ENCODE data around the gene HBA1.

The HBA1 gene

DNA sequence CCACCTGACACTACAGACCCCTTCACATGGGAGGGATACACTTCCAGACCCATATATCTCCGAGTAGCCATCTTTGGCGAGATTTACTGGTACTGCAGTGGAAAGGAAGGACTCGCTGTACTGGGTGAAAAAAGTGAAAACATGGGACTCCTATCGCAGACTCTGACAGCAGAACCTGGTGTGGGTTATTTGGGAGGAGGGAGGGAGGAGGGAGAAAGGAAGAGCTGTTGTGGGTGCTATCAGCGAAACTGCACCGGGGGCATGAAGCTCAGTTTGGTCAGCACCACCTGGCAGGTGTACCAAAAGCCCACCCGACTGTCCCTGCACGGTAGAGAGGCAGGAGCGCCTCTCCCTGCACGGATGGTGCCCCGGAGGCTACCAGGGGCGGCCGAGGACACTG lies 8.7 kb downstream of the HBA1 start:
- no peak for ATAC-seq
- TF ChIP-seq OSR1 (CRISPR knock-in tag; IDR thresholded peaks at IDR 0.05) (no peak), ZNF565 (CRISPR knock-in tag; conservative IDR thresholded peaks at IDR 0.05; ENCODE audit: low read depth) (no peak), CSDC2 (CRISPR knock-in tag; IDR thresholded peaks at IDR 0.05) (no peak), PPARA (CRISPR knock-in tag; IDR thresholded peaks at IDR 0.05; ENCODE audit: borderline replicate concordance) (no peak)
- TF ChIP-seq, protein P1, sequence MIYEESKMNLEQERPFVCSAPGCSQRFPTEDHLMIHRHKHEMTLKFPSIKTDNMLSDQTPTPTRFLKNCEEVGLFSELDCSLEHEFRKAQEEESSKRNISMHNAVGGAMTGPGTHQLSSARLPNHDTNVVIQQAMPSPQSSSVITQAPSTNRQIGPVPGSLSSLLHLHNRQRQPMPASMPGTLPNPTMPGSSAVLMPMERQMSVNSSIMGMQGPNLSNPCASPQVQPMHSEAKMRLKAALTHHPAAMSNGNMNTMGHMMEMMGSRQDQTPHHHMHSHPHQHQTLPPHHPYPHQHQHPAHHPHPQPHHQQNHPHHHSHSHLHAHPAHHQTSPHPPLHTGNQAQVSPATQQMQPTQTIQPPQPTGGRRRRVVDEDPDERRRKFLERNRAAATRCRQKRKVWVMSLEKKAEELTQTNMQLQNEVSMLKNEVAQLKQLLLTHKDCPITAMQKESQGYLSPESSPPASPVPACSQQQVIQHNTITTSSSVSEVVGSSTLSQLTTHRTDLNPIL (CRISPR knock-in tag; IDR thresholded peaks at IDR 0.05; ENCODE audit: low read depth) = no peak

DNA sequence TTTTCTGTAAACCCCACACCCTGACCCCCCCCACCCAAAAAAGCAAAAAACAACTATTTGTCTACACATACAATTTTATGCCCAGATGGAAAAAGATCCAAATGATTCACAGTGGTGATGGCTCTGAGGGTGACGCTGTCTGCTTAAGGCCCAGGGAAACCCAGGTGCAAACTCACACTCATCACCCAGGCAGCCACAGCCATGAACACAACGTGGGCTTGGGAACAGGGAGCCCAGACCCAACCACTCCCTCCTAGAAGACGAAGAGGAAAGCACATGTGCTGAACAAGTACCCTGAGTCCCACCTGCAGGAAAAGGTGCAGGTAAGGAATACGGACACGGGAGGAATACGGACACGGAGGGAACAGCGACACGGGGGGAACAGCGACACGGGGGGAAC lies 9.2 kb downstream of the HBA1 start:
- no peak for ATAC-seq
- no peak for TF ChIP-seq RARB (CRISPR knock-in tag; IDR thresholded peaks at IDR 0.05)
- TF ChIP-seq ZNF8 (CRISPR knock-in tag; IDR thresholded peaks at IDR 0.05) = no peak
- TF ChIP-seq CSDC2 (CRISPR knock-in tag; IDR thresholded peaks at IDR 0.05) = no peak
- TF ChIP-seq, protein P2, sequence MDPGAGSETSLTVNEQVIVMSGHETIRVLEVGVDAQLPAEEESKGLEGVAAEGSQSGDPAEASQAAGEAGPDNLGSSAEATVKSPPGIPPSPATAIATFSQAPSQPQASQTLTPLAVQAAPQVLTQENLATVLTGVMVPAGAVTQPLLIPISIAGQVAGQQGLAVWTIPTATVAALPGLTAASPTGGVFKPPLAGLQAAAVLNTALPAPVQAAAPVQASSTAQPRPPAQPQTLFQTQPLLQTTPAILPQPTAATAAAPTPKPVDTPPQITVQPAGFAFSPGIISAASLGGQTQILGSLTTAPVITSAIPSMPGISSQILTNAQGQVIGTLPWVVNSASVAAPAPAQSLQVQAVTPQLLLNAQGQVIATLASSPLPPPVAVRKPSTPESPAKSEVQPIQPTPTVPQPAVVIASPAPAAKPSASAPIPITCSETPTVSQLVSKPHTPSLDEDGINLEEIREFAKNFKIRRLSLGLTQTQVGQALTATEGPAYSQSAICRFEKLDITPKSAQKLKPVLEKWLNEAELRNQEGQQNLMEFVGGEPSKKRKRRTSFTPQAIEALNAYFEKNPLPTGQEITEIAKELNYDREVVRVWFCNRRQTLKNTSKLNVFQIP (CRISPR knock-in tag; IDR thresholded peaks at IDR 0.05; ENCODE audit: borderline replicate concordance, low read depth) = no peak
- no peak for TF ChIP-seq ARNTL (CRISPR knock-in tag; IDR thresholded peaks at IDR 0.05; ENCODE audit: borderline replicate concordance, low read depth)
- no peak for TF ChIP-seq ESRRG (CRISPR knock-in tag; IDR thresholded peaks at IDR 0.05)
- TF ChIP-seq, protein P1 (CRISPR knock-in tag; IDR thresholded peaks at IDR 0.05; ENCODE audit: low read depth) = no peak
- no peak for TF ChIP-seq SNAI2 (CRISPR knock-in tag; IDR thresholded peaks at IDR 0.05)
- no peak for TF ChIP-seq OSR1 (CRISPR knock-in tag; IDR thresholded peaks at IDR 0.05)
- TF ChIP-seq, protein P3, sequence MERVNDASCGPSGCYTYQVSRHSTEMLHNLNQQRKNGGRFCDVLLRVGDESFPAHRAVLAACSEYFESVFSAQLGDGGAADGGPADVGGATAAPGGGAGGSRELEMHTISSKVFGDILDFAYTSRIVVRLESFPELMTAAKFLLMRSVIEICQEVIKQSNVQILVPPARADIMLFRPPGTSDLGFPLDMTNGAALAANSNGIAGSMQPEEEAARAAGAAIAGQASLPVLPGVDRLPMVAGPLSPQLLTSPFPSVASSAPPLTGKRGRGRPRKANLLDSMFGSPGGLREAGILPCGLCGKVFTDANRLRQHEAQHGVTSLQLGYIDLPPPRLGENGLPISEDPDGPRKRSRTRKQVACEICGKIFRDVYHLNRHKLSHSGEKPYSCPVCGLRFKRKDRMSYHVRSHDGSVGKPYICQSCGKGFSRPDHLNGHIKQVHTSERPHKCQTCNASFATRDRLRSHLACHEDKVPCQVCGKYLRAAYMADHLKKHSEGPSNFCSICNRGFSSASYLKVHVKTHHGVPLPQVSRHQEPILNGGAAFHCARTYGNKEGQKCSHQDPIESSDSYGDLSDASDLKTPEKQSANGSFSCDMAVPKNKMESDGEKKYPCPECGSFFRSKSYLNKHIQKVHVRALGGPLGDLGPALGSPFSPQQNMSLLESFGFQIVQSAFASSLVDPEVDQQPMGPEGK (CRISPR knock-in tag; IDR thresholded peaks at IDR 0.05; ENCODE audit: borderline replicate concordance) = no peak
- TF ChIP-seq ZNF70 (CRISPR knock-in tag; IDR thresholded peaks at IDR 0.05) = no peak
- no peak for TF ChIP-seq PPARA (CRISPR knock-in tag; IDR thresholded peaks at IDR 0.05; ENCODE audit: borderline replicate concordance)
- no peak for TF ChIP-seq TOX (CRISPR knock-in tag; IDR thresholded peaks at IDR 0.05; ENCODE audit: borderline replicate concordance)
- TF ChIP-seq, protein P4, sequence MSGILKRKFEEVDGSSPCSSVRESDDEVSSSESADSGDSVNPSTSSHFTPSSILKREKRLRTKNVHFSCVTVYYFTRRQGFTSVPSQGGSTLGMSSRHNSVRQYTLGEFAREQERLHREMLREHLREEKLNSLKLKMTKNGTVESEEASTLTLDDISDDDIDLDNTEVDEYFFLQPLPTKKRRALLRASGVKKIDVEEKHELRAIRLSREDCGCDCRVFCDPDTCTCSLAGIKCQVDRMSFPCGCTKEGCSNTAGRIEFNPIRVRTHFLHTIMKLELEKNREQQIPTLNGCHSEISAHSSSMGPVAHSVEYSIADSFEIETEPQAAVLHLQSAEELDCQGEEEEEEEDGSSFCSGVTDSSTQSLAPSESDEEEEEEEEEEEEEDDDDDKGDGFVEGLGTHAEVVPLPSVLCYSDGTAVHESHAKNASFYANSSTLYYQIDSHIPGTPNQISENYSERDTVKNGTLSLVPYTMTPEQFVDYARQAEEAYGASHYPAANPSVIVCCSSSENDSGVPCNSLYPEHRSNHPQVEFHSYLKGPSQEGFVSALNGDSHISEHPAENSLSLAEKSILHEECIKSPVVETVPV (CRISPR knock-in tag; IDR thresholded peaks at IDR 0.05) = no peak
- no peak for TF ChIP-seq ZC3H10 (CRISPR knock-in tag; IDR thresholded peaks at IDR 0.05)
- no peak for TF ChIP-seq ZFP30 (CRISPR knock-in tag; IDR thresholded peaks at IDR 0.05)
- TF ChIP-seq ZFP3 (CRISPR knock-in tag; IDR thresholded peaks at IDR 0.05) = no peak
- TF ChIP-seq ISL1 (CRISPR knock-in tag; IDR thresholded peaks at IDR 0.05) = no peak
- TF ChIP-seq TCF4 (CRISPR knock-in tag; IDR thresholded peaks at IDR 0.05; ENCODE audit: borderline replicate concordance) = no peak
- TF ChIP-seq GLIS3 (CRISPR knock-in tag; IDR thresholded peaks at IDR 0.05) = no peak

DNA sequence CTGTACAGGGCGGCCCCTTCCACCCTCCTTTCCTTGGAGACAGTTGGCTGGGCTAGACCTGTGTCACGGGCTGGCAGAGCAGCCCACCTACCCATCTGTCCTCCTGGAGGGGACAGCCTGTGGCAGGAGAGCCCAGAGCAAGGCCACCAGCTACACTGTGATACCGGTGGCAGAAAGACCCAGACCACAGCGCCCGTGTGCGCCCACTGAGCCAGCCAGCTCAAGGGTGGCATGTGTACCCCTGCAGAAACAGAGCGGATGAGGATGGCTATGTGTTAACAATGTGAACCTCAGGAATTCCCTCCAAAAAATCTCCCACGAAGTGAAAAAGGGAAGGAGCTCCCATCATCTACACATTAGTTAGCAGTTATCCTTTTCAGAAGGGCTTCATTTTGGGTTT lies 10.8 kb downstream of the HBA1 start:
- no peak for TF ChIP-seq ZC3H10 (CRISPR knock-in tag; IDR thresholded peaks at IDR 0.05)
- TF ChIP-seq, protein P1 (CRISPR knock-in tag; IDR thresholded peaks at IDR 0.05; ENCODE audit: low read depth) = no peak
- TF ChIP-seq OSR1 (CRISPR knock-in tag; IDR thresholded peaks at IDR 0.05) = no peak
- TF ChIP-seq ZFP3 (CRISPR knock-in tag; IDR thresholded peaks at IDR 0.05) = no peak
- no peak for TF ChIP-seq GLIS3 (CRISPR knock-in tag; IDR thresholded peaks at IDR 0.05)
- no peak for TF ChIP-seq TCF4 (CRISPR knock-in tag; IDR thresholded peaks at IDR 0.05; ENCODE audit: borderline replicate concordance)
- TF ChIP-seq, protein P5, sequence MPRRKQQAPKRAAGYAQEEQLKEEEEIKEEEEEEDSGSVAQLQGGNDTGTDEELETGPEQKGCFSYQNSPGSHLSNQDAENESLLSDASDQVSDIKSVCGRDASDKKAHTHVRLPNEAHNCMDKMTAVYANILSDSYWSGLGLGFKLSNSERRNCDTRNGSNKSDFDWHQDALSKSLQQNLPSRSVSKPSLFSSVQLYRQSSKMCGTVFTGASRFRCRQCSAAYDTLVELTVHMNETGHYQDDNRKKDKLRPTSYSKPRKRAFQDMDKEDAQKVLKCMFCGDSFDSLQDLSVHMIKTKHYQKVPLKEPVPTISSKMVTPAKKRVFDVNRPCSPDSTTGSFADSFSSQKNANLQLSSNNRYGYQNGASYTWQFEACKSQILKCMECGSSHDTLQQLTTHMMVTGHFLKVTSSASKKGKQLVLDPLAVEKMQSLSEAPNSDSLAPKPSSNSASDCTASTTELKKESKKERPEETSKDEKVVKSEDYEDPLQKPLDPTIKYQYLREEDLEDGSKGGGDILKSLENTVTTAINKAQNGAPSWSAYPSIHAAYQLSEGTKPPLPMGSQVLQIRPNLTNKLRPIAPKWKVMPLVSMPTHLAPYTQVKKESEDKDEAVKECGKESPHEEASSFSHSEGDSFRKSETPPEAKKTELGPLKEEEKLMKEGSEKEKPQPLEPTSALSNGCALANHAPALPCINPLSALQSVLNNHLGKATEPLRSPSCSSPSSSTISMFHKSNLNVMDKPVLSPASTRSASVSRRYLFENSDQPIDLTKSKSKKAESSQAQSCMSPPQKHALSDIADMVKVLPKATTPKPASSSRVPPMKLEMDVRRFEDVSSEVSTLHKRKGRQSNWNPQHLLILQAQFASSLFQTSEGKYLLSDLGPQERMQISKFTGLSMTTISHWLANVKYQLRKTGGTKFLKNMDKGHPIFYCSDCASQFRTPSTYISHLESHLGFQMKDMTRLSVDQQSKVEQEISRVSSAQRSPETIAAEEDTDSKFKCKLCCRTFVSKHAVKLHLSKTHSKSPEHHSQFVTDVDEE (CRISPR knock-in tag; IDR thresholded peaks at IDR 0.05) = no peak
- no peak for TF ChIP-seq TOX (CRISPR knock-in tag; IDR thresholded peaks at IDR 0.05; ENCODE audit: borderline replicate concordance)
- no peak for TF ChIP-seq ZNF70 (CRISPR knock-in tag; IDR thresholded peaks at IDR 0.05)
- no peak for TF ChIP-seq ARNTL (CRISPR knock-in tag; IDR thresholded peaks at IDR 0.05; ENCODE audit: borderline replicate concordance, low read depth)
- TF ChIP-seq ZNF565 (CRISPR knock-in tag; conservative IDR thresholded peaks at IDR 0.05; ENCODE audit: low read depth) = no peak
- TF ChIP-seq CSDC2 (CRISPR knock-in tag; IDR thresholded peaks at IDR 0.05) = no peak
- no peak for TF ChIP-seq ZNF8 (CRISPR knock-in tag; IDR thresholded peaks at IDR 0.05)
- ATAC-seq = no peak
